Kidney tubule cell (primary cell): Measurements from ENCODE around the gene PIGZ.

Experiments used
- DNase-seq: peaks from one replicate; pipeline ENCODE4 v3.0.0-alpha.2; 2018; ENCODE audit warnings: low spot score

The PIGZ gene

DNA sequence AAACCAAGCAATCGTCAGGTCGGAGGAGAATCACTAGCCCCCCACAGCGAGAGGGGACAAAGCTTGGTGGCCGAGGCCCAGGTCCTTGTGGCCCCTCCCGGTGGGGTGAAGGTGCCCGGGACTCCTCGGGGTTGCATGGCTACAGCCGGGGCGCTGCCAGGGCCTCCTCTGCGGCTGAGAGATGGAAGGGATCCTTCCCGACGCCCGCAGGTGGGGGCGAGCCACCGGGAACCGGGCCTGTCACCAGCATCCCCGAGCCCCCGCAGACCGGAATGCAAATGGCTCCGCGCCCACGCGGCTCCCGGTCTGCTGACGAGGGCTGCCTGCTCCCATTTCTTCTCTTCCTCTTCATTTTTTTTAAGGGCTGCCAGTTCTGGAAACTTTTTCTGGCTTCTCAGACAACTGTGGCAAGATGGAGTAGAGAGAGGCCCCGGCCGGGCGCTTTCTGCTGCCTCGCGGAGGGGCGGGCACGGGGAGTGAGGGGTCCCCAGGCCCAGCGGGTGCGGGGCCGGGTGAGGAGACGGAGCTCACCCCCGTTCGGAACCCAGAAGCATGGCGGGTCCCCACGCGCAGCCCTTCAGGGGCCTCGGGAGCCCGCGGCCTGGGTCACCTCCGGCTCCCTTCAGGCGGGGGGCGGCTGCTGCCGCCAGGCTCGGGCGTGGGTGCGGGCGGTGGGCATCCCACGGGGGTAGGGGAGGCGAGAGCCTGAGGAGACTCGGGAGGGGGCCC, 33.5 kb upstream of the PIGZ start:
- DNase-seq: no peak

DNA sequence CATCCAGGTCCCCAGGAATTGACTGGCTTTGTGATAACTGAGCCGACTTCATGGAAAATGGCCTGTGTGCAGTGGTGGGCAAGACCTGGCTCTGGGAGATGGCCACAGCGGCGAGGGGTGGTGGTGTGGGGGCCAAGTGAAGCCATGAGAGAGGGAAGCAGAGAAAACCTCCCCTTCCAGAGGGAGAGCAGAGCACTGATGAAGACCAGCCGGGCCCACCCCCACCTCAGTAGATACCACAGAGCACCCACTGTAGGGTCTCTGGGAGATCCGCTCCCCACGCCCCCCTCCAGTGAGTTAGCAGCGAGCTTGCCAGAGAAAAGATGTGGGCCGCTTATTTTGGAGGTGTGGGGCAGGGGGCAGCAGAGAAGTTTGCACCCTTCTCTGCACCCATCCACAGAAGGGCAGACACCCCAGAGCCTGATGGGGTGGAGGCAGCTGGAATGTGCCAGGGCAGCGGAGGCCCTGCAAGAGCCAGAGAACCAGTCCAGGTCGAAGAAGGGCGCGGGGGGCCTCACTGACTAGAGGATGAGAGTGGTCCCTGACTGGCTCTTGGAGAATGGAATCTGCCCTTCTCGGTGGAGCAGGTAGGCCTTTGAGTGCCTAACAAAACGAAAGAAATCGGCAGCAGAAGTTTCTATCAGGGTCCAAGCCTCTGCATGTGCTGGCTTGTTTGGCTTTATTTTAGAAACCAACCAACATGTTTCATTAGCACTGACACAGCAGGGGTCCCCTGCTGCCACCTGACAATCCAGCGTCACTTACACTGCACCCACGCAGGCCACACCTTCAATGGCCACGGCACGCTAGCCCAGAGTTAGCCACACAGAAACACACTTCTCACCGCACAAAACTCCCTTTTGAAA, 32.7 kb upstream of the PIGZ start:
- DNase-seq: no peak

DNA sequence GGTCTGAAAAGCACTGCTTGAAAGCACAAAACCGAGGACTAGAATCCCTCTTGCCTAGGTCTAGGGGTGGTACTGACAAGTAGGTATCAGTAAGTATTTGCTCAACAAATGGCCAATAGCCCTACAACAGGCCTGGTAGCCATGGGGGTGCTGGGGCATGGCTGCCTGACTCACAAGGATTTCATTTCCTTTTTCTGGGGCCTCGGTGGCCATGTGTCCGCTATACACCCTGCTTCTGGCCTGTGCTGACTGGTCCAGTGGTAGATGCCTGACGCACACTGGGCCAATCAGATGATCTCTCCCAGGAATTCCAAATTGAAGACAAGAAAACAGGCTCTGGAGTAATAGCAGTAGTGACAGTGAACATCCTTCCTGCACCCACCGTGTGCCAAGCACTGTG, 31.6 kb upstream of the PIGZ start:
- no peak for DNase-seq

DNA sequence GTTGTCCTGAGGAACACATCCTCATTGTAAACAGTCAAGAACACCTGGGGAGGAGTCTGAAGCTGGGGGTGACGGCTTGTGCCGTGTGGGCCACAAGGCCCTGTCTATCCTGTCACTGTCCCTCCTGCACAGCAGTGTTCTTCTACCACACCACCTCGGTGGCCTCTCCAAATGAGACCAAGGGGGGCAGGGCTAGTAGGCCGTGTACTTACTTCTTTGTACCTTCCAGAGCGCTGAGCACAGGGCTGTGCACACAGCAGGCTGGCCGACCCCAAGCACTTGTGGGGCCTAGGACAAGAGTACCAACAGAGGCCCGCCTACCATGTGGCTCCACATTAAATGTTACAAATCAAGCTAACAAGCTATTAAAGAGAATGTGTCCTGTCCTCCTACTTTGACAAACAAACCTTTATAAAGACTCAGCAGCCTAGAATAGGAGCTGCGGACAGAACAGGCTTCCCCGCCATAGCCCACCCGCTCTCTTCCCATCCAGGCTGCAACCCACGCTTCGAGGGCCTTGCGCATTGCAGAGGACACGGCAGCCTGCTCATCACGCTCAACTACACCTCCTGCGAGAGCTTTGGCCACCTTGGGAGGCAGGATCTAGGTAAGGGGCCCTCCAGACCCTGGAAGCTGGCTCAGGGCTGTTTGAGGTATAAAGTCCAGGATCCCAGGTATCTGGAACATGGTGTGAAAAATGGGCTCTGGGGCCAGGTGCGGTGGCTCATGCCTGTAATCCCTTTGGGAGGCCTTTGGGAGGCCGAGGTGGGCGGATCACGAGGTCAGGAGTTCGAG, 30.5 kb upstream of the PIGZ start:
- no peak for DNase-seq

DNA sequence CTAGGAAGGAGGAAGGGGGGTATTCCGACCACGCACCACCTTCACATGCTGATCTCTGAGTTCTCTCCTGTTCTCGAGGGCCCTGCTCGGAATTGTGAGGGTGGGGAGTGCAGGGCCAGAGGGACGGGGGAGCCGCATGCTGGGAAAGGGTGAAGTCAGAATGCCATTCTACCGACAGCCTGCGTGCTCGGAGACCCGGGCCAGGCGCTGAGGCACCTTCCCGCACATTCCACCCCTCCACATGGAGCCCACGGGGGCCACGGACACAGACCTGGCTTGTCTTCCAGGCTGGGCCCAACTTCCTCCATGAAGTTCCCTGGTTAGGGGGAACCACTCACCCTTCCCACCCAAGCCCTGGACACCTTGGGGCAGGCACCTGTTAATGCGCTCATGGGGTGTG, 28.7 kb upstream of the PIGZ start:
- no peak for DNase-seq

DNA sequence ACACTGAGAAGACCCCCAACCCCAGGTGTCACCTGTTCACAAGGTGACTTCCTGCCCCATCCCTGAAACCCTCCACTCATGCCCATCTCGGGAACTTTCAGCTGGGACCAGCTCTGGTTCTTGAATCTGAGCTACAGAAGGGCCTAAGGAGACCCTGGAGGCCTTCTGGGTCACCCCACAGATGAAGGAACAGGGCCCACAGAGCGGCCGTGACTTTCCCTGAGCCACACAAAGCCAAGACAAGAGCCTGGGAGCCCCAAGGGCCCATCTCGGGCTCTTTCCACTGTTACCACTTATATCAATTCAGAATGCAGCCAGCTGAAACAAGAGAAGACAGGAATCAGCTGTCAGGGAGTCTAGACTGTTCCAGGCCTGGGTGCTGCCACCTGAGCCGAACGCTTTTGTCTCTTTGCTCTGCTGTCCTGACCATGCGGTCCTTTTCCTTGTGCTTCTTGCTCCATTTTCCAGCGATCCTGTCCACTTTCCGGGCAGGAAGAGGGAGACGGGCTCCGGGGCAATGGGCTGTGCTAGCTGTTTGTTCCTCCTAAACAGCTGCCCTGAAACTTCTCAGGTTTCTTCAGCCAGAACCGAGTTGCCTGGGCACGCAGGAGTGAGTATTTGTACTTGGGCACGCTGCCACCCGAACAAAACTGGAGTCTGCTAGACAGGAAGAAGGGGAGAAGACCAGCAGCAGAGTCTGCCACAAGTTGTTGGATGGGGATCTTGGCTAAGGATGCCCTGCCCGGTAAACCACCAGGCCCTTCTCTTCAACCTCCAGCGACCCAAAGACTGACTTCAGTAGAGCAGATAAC, 28.0 kb upstream of the PIGZ start:
- DNase-seq: no peak

DNA sequence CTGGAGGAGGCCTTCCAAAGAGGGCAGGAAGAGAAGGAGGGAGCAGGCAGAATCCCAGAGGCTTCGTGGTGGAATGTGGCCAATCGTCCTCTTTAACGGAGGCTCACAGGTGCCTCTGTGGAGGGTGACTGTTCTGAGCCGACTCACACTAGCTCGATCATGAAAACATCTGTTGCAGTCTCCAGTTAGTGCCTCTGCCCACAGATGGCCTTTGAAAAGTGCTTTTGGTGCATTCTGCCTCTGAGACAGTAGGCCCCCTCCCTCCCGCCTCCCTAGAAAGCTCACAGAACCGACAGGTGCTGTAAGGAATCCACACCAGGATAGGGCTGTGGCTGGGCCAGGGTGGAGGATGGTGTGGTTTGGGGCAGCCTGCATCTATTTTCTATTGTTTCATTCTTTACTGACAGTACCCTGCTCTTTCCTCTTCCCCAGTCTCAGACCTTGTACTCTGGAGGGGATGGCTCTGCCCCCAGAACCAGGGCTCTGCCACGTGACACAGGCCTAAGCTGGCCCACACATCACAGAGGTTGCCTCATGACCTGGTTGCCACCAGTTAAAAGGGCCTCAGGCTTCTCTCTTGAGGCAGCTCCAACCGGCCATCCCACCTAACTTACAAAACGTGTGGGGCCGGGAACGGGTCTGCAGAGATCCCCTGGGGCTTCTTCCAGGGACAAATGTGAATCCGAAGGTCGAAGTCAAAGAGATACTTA, 27.2 kb upstream of the PIGZ start:
- no peak for DNase-seq

DNA sequence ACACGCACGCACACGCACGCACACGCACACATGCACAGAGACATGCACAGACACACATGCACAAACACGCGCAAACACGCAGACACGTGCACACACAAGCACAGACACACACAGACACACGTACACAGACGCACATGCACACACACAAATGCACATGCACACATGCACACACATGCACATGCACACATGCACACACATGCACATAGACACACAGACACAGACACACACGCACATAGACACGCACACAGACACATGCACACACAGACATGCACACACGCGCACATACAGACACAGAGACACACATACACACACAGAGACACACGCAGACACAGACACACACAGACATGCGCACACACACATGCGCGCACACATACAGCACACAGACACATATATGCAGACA, 26.4 kb upstream of the PIGZ start:
- DNase-seq: no peak

DNA sequence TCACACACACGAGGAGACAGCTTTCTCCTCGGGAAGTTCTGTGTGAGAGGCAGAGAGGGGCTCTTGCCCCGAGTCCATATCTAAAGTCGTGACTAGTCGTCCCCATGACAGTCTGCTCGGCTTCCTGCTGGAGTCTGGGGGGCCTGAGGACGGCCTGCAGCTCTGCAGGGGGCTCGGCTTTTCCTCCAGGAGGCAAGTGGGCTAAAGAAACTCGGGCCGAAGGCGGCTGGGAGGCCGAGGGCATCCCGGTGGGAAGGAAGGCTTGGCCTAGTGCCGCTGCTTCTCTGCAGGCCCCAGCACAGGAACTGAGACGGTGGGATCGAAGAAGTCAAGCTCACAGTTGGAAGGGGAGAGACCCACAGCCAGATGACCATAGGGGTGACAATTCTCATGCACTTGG, 25.4 kb upstream of the PIGZ start:
- no peak for DNase-seq

DNA sequence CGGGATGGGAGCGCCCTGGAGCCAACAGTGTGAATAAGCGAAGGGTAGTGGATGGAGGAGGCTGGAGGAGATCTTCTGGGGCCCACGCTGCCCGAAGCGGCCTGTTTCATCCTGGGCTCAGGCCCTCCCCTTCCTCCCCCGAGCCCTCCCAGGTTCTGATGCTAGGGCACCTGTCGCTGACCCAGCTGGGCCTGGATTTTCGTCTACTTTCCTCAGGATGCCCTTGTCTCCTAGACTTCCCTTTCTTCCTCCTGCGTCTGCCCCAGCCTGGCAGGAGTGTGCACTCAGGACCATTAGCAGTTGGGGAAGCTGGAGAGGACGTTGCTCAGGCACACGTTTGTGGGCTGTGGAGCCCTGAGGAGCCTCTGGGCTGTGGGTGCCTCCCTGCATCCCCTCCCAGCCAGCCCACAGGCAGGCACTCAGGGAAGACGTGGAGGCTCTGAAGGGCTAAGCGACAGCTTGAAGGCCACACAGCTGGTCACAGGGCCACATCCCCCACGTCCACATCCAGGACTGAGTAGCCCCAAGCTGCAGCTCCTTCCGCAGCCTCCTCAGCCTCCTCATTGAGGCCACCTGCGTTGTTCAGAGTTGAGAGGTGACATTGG, 23.9 kb upstream of the PIGZ start:
- no peak for DNase-seq

DNA sequence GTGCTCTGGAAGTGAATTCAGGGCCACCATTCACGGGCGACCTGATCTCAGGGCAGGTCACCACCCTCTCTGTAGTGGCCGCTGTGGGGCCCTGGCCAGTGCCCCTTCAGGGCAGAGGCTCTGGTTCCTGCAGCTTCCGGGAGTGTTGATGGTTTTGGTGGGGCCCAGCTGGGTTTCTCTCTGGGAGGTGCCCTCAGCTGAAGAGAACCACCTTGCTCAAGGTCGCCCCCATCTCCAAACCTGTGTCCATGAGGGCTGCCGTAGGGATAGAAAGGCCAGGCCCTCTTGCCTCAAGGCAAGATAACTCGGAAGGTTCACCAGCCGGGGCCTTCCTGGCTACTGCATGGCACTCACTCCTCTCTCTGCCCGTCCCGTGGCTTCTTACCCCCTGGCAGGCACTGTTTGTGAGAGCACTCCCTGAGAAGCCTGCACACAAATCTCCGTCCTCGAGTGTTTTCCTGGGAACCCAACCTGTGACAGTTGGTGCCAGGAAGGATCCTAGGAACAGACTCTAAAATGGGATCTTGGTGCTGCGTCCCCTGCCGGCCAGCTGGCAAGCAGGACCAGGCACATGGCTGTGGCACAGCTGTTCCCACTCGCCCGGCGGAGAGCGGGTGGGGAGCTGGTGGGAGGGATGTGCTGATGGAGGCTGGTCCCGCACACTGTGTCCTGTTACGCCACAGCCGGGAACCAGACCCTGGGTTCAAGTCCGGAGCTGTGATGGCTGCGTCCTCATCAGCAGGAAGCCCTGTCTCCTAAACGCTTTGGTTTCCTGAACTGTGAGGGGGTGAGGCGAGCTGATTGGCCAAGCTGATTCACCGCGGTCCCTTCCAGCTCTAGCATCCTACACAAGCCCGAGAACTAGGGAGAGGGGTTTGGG, 23.2 kb upstream of the PIGZ start:
- no peak for DNase-seq

DNA sequence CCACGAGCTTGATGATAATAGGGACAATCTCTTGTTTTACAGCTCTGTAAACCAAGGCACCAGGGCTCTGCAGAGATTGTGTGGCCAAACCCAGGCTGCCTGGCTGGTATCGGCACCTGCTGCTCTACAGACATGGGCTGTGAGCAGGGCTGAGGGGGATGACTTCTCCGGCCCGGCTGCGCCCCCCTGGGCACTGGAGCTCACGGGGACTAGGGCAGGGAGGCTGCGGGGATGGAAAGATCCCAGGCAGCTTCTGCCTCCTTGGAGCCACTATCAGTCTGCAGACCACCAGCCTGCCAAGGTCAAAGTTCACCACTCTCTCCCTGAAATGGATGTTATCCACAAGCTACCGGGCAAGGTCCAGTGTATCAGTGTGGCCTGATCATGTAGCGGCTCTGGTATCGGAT, 22.0 kb upstream of the PIGZ start:
- DNase-seq: no peak

DNA sequence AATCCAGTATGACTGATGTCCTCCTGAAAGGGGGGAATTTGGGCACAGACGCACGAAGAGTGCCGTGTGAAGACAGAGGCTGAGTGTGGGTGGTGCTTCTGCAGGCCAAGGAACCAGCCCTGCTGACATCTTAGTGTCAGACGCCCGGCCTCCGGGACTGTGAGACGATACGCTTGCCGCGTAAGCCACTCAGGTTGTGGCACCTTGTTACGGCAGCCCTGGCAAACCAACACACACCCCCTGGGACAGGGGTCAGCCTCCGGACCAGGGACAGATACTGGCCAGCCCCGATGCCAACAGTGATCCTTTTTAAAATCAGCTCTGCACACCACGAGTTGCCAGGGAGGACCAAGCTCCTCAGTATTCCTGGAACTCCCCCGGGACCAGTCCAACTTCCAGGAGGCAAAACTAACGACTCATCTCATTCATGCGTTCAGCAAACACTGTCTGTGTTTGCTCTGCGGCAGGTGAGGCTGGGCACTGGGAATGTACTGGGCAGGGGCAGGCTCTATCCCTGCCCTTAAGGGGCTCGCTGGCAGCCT, 21.2 kb upstream of the PIGZ start:
- DNase-seq: no peak

DNA sequence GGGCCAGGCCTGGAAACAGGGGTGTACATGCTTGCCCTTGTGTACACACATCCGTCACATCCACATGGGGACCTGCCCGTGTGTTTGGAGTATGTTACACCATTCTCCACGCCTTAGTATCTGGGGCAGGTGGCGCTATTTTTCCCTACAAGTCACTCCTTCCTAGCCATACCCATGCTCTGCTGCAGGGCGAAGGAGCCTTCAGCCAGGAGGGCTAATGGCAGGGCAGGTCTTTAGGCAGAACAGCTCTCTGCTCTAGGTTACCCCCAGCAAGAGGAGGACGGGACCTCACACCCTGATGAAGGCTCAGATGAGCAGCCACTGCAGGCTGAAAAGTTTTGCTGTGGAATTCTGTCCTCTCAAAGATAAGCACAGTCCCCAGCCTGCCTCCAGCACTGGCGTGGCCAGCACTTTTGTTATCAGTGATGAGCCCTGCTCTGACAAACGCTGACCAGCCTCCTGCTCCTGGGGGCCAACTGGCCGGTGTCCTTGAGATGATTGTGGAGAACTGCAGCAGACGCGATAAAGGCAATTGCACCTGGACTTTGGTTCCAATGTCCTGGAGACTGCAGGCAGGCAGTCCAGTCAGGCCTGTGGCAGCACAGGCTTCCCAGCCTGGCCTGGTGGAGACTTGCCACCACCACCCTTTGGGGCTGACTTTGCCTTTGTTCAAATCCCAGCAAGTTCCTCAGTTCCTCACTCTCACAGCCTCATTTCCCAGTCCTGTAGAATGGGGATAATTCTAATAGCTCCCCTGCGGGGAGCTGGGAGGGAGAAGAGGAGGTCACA, 19.8 kb upstream of the PIGZ start:
- no peak for DNase-seq

DNA sequence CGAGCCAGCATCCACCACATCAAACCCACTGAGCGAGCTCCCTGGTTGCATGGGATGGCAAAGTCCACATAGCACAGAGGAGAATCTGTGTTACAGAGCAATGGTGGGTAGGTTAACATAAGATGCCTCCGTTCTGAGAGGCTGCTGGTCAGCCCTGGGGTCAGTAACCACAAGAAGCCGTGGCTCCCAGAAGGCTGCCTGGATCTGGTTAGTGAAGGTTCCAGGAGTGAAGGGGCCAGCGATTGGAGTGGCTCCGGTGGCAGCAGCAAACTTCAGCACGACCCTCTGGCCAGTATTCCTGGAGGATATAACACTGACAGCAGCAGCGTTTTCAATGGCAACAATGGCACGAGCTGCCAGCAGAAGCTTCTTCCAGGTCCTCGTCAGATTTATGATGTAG, 18.4 kb upstream of the PIGZ start:
- no peak for DNase-seq

DNA sequence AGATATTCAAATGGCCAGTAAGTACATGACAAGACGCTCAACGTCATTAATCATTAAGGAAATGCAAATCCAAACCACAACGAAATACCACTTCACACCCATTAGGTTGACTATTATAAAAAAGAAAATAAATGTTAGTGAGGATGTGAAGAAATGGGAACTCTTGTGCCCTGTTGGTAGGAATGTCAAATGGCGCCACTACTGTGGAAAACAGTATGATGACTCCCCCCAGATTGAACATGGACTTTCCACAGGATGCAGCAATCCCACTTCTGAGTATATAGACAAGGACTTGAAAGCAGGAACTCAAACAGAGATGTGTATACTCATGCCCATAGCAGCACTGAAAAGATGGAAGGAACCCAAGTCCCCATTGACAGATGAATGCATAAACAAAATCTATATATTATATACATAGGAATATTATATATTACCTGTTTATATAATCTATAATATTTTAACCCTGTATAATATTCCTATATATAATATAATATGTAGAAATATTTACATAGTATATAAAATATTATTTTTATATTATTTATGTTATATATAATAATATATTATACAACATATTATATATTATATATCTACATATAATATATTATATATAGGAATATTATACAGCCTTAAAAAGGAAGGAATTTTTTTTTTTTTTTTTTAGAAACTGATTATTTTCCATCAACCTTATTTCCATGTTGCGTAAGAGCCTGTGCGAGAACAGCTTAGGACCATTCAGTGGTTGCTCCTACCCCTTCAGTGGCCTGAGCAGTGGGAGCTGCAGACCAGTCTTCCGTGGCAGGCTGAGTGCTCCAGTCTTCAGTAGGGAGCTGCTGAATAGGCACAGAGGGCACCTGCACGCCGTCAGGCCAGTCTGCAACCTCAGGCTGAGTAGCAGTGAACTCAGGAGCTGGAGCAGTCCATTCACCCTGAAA, 17.6 kb upstream of the PIGZ start:
- DNase-seq: no peak

DNA sequence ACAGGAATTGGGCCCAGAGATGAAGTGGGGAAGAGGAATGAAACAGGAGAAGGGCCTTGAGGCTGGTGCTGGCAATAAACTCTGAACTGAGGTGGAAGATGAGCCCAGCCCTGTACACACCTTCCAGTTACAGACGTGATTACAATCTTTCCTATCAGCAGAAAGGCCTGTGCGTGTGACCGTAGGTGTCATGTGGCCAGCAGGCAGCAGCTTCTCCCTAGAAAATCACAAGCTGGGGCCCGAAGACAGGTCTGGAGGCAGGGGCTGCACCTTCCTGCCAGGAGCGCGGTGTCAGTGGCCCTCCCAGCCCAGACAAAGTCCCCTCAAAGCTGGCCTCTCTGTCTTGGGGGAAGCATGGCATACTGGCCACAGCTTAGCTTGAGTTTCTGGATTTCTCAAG, 16.7 kb upstream of the PIGZ start:
- no peak for DNase-seq

DNA sequence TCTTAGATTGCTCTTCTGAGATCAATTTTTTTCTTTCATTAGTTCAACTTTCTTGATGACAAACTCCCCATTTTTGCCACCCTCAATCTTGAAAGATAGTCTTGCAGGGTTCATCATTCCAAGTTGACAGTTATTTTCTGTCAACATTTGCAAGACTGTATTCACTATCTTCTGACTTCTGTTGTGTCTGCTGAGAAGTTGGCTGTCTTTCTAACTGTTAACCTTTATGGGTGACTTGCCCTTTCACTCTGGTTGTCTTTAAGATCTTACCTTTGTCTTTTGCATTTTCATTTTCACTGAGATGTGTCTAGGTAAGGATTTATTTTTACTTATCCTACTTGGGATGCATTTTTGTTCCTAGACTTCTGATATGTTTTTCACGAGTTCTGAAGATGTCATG, 14.6 kb upstream of the PIGZ start:
- DNase-seq: no peak
